ENCODE data around the gene TMIE. TPM values are rescaled to one million over a fixed set of nuclear protein-coding genes. Genes with fewer than 3 reads are reported as not detected.

TMIE gene
- total and polyA plus RNA-seq, 10 of the 15 experiments (the other 5 are each of a cell fraction or from before 2014, with no cell fraction given) = not detected

DNA sequence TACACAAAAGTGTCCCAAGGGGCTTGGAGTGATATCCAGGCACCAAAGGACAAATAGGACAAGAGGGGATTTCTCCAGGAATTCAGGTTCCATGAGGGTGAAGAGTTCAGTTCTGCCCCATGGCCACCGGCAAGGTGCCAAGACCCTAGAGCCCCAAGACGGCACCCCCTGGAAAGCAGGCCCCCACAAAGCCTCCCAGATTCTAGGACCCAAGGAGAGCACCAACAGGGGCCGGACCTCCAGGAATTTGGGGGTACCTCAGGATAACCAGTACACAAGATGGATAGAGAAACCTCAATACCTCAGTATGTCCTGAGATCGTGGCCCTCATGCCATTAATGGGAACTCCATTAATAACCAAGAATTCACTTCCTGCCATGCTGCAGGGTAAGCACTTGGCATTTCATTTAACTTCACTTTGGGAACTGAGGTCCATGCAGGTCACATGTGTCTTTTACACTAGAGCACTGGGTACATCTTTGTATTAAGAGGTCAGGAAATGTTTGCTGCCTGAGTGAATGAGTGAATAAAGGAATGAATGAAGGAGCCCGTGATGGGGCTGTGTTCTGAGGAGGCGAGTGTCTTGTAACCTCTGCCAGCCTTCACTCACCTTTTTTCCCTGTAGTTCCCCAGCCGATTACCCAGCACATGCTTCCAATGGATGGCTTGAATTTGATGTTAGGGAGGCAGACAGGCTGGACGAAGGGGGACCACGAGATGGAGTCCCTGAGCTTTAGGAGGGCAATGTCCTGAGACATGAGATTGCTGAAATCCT is 32.0 kb downstream of the TMIE start:
- RAD21 ChIA-PET (ENCODE audit: unreplicated experiment) = no interaction called here
- Histone ChIP-seq H3K9ac (ENCODE audit: control insufficient read depth, insufficient read depth, low read length) (no peak overlapping the region), H2AFZ (ENCODE audit: control insufficient read depth, low read depth, low read length) (no peak overlapping the region), H3K36me3 (ENCODE audit: control insufficient read depth in 2 of 2, insufficient read depth in 2 of 2, low read length in 1 of 2) (no peaks in the 10 kb centered on the region), H3K4me3 (no peak overlapping the region), H3K27ac (ENCODE audit: control insufficient read depth, insufficient read depth) (no peak overlapping the region), H3K4me2 (ENCODE audit: control insufficient read depth, insufficient read depth) (no peak overlapping the region), H4K20me1 (ENCODE audit: control insufficient read depth, insufficient read depth) (no peaks in the 10 kb centered on the region), H3K9me3 (replicated peaks; ENCODE audit: control insufficient read depth, insufficient read depth, low read length) (no peaks in the 10 kb centered on the region), H3K79me2 (ENCODE audit: control insufficient read depth, insufficient read depth, low read length) (no peaks in the 10 kb centered on the region), H3K27me3 (replicated peaks in 1 of 2; ENCODE audit: control insufficient read depth in 2 of 2, insufficient read depth in 2 of 2, low read length in 1 of 2) (no peaks in the 10 kb centered on the region; a peak in 1 of 4 replicates), H3K4me1 (ENCODE audit: control insufficient read depth, insufficient read depth, low read length) (no peaks in the 10 kb centered on the region)
- WGBS (ENCODE audit: insufficient coverage, insufficient replicate concordance, low lambda C conversion rate, missing lambda C conversion rate) = 28% methylated on average over 9 of the region's 9 CpGs
- CTCF ChIA-PET = interaction anchor here (0.7 kb wide), 1 partner anchor 120 kb away, joined by 3 read pairs; no protein-coding TSS in a partner anchor
- SMC1A ChIA-PET (ENCODE audit: uncharacterized antibody, unreplicated experiment) = no interaction called here
- in situ Hi-C loops (cut with MboI) (no loop called here), intact Hi-C loops (cut with micrococcal nuclease; ENCODE audit: unreplicated experiment) (no loop called here)
- no TSS peak for BruUV-seq (replicated peaks)
- POLR2A ChIA-PET = no interaction called here
- DNase-seq (ENCODE audit: low read depth, low spot score) (no peak), FAIRE-seq (no peak), ATAC-seq (no peak)
- TF ChIP-seq, protein P1, sequence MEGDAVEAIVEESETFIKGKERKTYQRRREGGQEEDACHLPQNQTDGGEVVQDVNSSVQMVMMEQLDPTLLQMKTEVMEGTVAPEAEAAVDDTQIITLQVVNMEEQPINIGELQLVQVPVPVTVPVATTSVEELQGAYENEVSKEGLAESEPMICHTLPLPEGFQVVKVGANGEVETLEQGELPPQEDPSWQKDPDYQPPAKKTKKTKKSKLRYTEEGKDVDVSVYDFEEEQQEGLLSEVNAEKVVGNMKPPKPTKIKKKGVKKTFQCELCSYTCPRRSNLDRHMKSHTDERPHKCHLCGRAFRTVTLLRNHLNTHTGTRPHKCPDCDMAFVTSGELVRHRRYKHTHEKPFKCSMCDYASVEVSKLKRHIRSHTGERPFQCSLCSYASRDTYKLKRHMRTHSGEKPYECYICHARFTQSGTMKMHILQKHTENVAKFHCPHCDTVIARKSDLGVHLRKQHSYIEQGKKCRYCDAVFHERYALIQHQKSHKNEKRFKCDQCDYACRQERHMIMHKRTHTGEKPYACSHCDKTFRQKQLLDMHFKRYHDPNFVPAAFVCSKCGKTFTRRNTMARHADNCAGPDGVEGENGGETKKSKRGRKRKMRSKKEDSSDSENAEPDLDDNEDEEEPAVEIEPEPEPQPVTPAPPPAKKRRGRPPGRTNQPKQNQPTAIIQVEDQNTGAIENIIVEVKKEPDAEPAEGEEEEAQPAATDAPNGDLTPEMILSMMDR (IDR thresholded peaks at IDR 0.05 in 2 of 3, conservative IDR thresholded peaks at IDR 0.05 in 1 of 3; ENCODE audit: control insufficient read depth in 2 of 3, extremely low read depth in 1 of 3, insufficient read depth in 1 of 3, low read depth in 3 of 3, low read length in 3 of 3) = peak in 2 of 3 experiments; percentile 9 to 26; a peak in 2 of 6 replicates
- TF ChIP-seq JUND (IDR thresholded peaks at IDR 0.05; ENCODE audit: low read depth, low read length) = no peak
- TF ChIP-seq EZH2 (IDR thresholded peaks at IDR 0.05; ENCODE audit: borderline replicate concordance, control insufficient read depth, low read depth, low read length) = no peak
- peak; percentile 20; the same call in 1 of the 2 replicates for TF ChIP-seq RAD21 (IDR thresholded peaks at IDR 0.05; ENCODE audit: insufficient read depth, low read depth, low read length)

Measured in GM12878 (cell line).